GM12873 (cell line): ENCODE results near the gene PKP4.

Experiments
- CTCF ChIP-seq: IDR thresholded peaks from 2 replicates; pipeline ENCODE4 v1.5.1; 2012; ENCODE audit warnings: low read depth, mild to moderate bottlenecking, moderate library complexity, low read length, control low read depth; ENCODE audit not compliant: insufficient read depth; ENCODE audit errors: missing control alignments

PKP4 gene

GRCh38 chr2:158624071-158624667, 167.4 kb downstream of the PKP4 start:
- TF ChIP-seq CTCF: no peak

- no peak for TF ChIP-seq CTCF
Measured at GRCh38 chr2:158624961-158625360, 168.2 kb downstream of the PKP4 start.

GRCh38 chr2:158629116-158629515, 172.4 kb downstream of the PKP4 start:
- no peak for TF ChIP-seq CTCF

- no peak for TF ChIP-seq CTCF
Measured at GRCh38 chr2:158633261-158633660, 176.5 kb downstream of the PKP4 start.

- TF ChIP-seq CTCF: no peak
Measured at GRCh38 chr2:158634627-158635026, 177.9 kb downstream of the PKP4 start.

GRCh38 chr2:158635961-158636601, 179.3 kb downstream of the PKP4 start:
- no peak for TF ChIP-seq CTCF

- no peak for TF ChIP-seq CTCF
Measured at GRCh38 chr2:158637357-158637756, 180.6 kb downstream of the PKP4 start.
